IMR-90 (cell line): ENCODE data around the gene HSPB1. TPM values are rescaled to one million over a fixed set of nuclear protein-coding genes. Genes with fewer than 3 reads are reported as not detected.

Source experiments
- ATAC-seq: fragments of 200-7000 bp; cut with Tn5 transposase; 2 replicates; pipeline ENCODE4 v1.9.1; 2020; ENCODE audit warnings: low read depth, mild to moderate bottlenecking, moderate library complexity
- BruUV-seq: library from RNA; stranded (reverse); fragments of 400-500 nt; replicated peaks from 2 replicates; lab custom pipeline; 2021; lab: Mats Ljungman, UMichigan
- CTCF ChIA-PET: fragments of 300-600 bp; formaldehyde crosslinking; extraction: SDS; loops from one replicate; lab custom pipeline; 2021; ENCODE audit warnings: antibody characterized with exemption; lab: Yijun Ruan, JAX
- POLR2A ChIA-PET: fragments of 300-600 bp; sonication (Branson Sonifier 250); formaldehyde crosslinking; loops from one replicate; lab custom pipeline; 2022; ENCODE audit warnings: antibody characterized with exemption; ENCODE audit not compliant: unreplicated experiment; lab: Charles Lee
- DNase-seq: peaks from one replicate; pipeline ENCODE4 v3.0.0; 2013
- H2AFZ ChIP-seq: replicated peaks from 2 replicates; pipeline ENCODE3; 2013; ENCODE audit warnings: low read length, mild to moderate bottlenecking; ENCODE audit not compliant: poor library complexity
- H2AK5ac ChIP-seq: 2 replicates; pipeline ENCODE4 v1.6.1; 2013; ENCODE audit warnings: low read depth, low read length, inconsistent platforms
- H2AK9ac ChIP-seq: replicated peaks from 2 replicates; pipeline ENCODE3; 2013; ENCODE audit warnings: mild to moderate bottlenecking, low read depth, low read length, moderate library complexity; ENCODE audit not compliant: poor library complexity
- H2BK120ac ChIP-seq: 2 replicates; pipeline ENCODE4 v1.6.1; 2013; ENCODE audit warnings: low read depth, low read length, inconsistent platforms
- H2BK15ac ChIP-seq: 3 replicates; pipeline ENCODE4 v1.6.1; 2013; ENCODE audit warnings: low read depth, low read length, inconsistent platforms
- H2BK20ac ChIP-seq: 2 replicates; pipeline ENCODE4 v1.6.1; 2013; ENCODE audit warnings: low read depth, mild to moderate bottlenecking, inconsistent platforms, low read length, moderate library complexity
- H2BK5ac ChIP-seq: 2 replicates; pipeline ENCODE4 v1.6.1; 2013; ENCODE audit warnings: mild to moderate bottlenecking, low read depth, low read length, inconsistent platforms; ENCODE audit not compliant: poor library complexity, severe bottlenecking
- H3K14ac ChIP-seq: replicated peaks from 2 replicates; pipeline ENCODE4 v1.6.1; 2013; ENCODE audit warnings: low read depth, low read length, inconsistent platforms
- H3K18ac ChIP-seq: 2 replicates; pipeline ENCODE4 v1.6.1; 2013; ENCODE audit warnings: low read depth, low read length, control low read depth
- H3K23ac ChIP-seq: 2 replicates; pipeline ENCODE4 v1.6.1; 2013; ENCODE audit warnings: low read depth, low read length, inconsistent platforms
- H3K27ac ChIP-seq: 2 replicates; pipeline ENCODE4 v1.5.1; 2013; ENCODE audit warnings: mild to moderate bottlenecking, control low read depth, low read length; ENCODE audit not compliant: insufficient read depth
- H3K27me3 ChIP-seq: 2 replicates; pipeline ENCODE4 v1.6.1; 2013; ENCODE audit warnings: low read length; ENCODE audit not compliant: control insufficient read depth, insufficient read depth
- H3K36me3 ChIP-seq: 2 replicates; pipeline ENCODE4 v1.6.1; 2013; ENCODE audit warnings: low read length, mixed read lengths; ENCODE audit not compliant: control insufficient read depth, insufficient read depth
- H3K4ac ChIP-seq: 2 replicates; pipeline ENCODE4 v1.6.1; 2013; ENCODE audit warnings: low read depth, low read length, inconsistent platforms
- H3K4me1 ChIP-seq: 2 replicates; pipeline ENCODE4 v1.6.1; 2013; ENCODE audit warnings: low read length, mixed read lengths; ENCODE audit not compliant: control insufficient read depth, insufficient read depth
- H3K4me2 ChIP-seq: 2 replicates; pipeline ENCODE4 v1.6.1; 2013; ENCODE audit warnings: low read depth, mild to moderate bottlenecking, control low read depth, low read length, moderate library complexity
- H3K4me3 ChIP-seq: 2 replicates; pipeline ENCODE4 v1.5.1; 2013; ENCODE audit warnings: low read depth, mild to moderate bottlenecking, control low read depth, low read length, moderate library complexity; ENCODE audit not compliant: insufficient read depth
- H3K56ac ChIP-seq: 2 replicates; pipeline ENCODE4 v1.6.1; 2013; ENCODE audit warnings: low read length, inconsistent platforms; ENCODE audit not compliant: insufficient read depth; ENCODE audit errors: extremely low read depth
- H3K79me1 ChIP-seq, 2 experiments: 2 replicates each; pipeline ENCODE4 v1.6.1; 2013; ENCODE audit warnings: low read length in 2 of 2, inconsistent platforms in 1 of 2, low read depth in 1 of 2
- H3K9ac ChIP-seq: 2 replicates; pipeline ENCODE4 v1.6.1; 2013; ENCODE audit warnings: low read depth, low read length, control low read depth
- H3K9me1 ChIP-seq: 2 replicates; pipeline ENCODE4 v1.6.1; 2013; ENCODE audit warnings: low read length, inconsistent platforms; ENCODE audit not compliant: insufficient read depth
- H3K9me3 ChIP-seq: 2 replicates; pipeline ENCODE4 v1.6.1; 2013; ENCODE audit warnings: low read length; ENCODE audit not compliant: control insufficient read depth, insufficient read depth
- H4K20me1 ChIP-seq: 2 replicates; pipeline ENCODE4 v1.6.1; 2013; ENCODE audit warnings: low read length, inconsistent platforms; ENCODE audit not compliant: insufficient read depth
- H4K5ac ChIP-seq: 2 replicates; pipeline ENCODE4 v1.6.1; 2013; ENCODE audit warnings: mild to moderate bottlenecking, low read depth, low read length, control low read depth
- H4K8ac ChIP-seq, 2 experiments: 2 replicates each; pipeline ENCODE4 v1.6.1; 2013; ENCODE audit warnings: low read depth in 2 of 2, low read length in 2 of 2, control low read depth in 1 of 2, inconsistent platforms in 1 of 2
- H4K91ac ChIP-seq: 2 replicates; pipeline ENCODE4 v1.6.1; 2013; ENCODE audit warnings: low read depth, low read length, inconsistent platforms; ENCODE audit not compliant: insufficient read depth
- BHLHE40 ChIP-seq: fragments of 150-350 bp; IDR thresholded peaks from 2 replicates; pipeline ENCODE4 v1.6.1; 2016; ENCODE audit warnings: mild to moderate bottlenecking, low read depth, low read length
- CEBPB ChIP-seq: IDR thresholded peaks from 2 replicates; pipeline ENCODE4 v1.6.1; 2012; ENCODE audit warnings: low read depth, low read length, improper control_type of control experiment
- CHD1 ChIP-seq: IDR thresholded peaks from 2 replicates; pipeline ENCODE4 v1.6.1; 2012; ENCODE audit warnings: low read depth, low read length, improper control_type of control experiment
- CTCF ChIP-seq: conservative IDR thresholded peaks from 2 replicates; pipeline ENCODE4 v1.5.1; 2012; ENCODE audit warnings: mild to moderate bottlenecking, low read depth, low read length, improper control_type of control experiment
- ELK1 ChIP-seq: fragments of 150-350 bp; IDR thresholded peaks from 2 replicates; pipeline ENCODE4 v1.6.1; 2016; ENCODE audit warnings: low read depth, mild to moderate bottlenecking, low read length, moderate library complexity, borderline replicate concordance
- FOS ChIP-seq: fragments of 150-350 bp; IDR thresholded peaks from 2 replicates; pipeline ENCODE4 v1.6.1; 2016; ENCODE audit warnings: low read depth, low read length
- MAFK ChIP-seq: IDR thresholded peaks from 2 replicates; pipeline ENCODE4 v1.6.1; 2012; ENCODE audit warnings: low read depth, low read length, improper control_type of control experiment
- MAZ ChIP-seq: IDR thresholded peaks from 2 replicates; pipeline ENCODE4 v1.6.1; 2012; ENCODE audit warnings: low read depth, mild to moderate bottlenecking, low read length, improper control_type of control experiment, moderate library complexity, borderline replicate concordance
- MXI1 ChIP-seq: IDR thresholded peaks from 2 replicates; pipeline ENCODE4 v1.6.1; 2012; ENCODE audit warnings: low read depth, mild to moderate bottlenecking, low read length, moderate library complexity, borderline replicate concordance
- NFE2L2 ChIP-seq: fragments of 150-350 bp; IDR thresholded peaks from 2 replicates; pipeline ENCODE4 v1.6.1; 2016; ENCODE audit warnings: low read depth, mild to moderate bottlenecking, low read length
- POLR2A ChIP-seq: IDR thresholded peaks from 2 replicates; pipeline ENCODE4 v1.6.1; 2012; ENCODE audit warnings: mild to moderate bottlenecking, low read depth, low read length
- RAD21 ChIP-seq: IDR thresholded peaks from 2 replicates; pipeline ENCODE4 v1.6.1; 2012; ENCODE audit warnings: low read length, improper control_type of control experiment
- RCOR1 ChIP-seq: IDR thresholded peaks from 2 replicates; pipeline ENCODE4 v1.6.1; 2012; ENCODE audit warnings: mild to moderate bottlenecking, low read length, improper control_type of control experiment; ENCODE audit not compliant: insufficient replicate concordance
- RFX5 ChIP-seq: IDR thresholded peaks from 2 replicates; pipeline ENCODE4 v1.8.0; 2012; ENCODE audit warnings: low read depth, mild to moderate bottlenecking, low read length, moderate library complexity
- SMC3 ChIP-seq: fragments of 150-350 bp; IDR thresholded peaks from 2 replicates; pipeline ENCODE4 v1.6.1; 2016; ENCODE audit warnings: low read depth, mild to moderate bottlenecking, antibody characterized with exemption, low read length, moderate library complexity
- USF2 ChIP-seq: fragments of 150-350 bp; IDR thresholded peaks from 2 replicates; pipeline ENCODE4 v1.6.1; 2017; ENCODE audit warnings: mild to moderate bottlenecking, antibody characterized with exemption, low read length, low read depth
- WGBS, 2 experiments: methylation state at CpG; one replicate each; pipeline versions ENCODE4 v1.1.5 to v1.1.7; 2013; ENCODE audit warnings: missing lambda C conversion rate in 2 of 2; ENCODE audit not compliant: insufficient read length in 1 of 2; ENCODE audit errors: extremely low coverage in 2 of 2; 5-methylcytosine and 5-hydroxymethylcytosine counted together
- dilution Hi-C: fragments of 300-500 bp; cut with HindIII; formaldehyde crosslinking; loops from one replicate; pipeline ENCODE4 v1.14.3; 2018; ENCODE audit warnings: low sequenced_read_pairs; ENCODE audit not compliant: unreplicated experiment
- in situ Hi-C: fragments of 300-500 bp; cut with MboI; formaldehyde crosslinking; loops from 3 replicates; pipeline ENCODE4 v1.14.3; 2019; ENCODE audit warnings: low sequenced_read_pairs, inconsistent platforms, mixed read lengths
- intact Hi-C: fragments of 100-400 bp; cut with micrococcal nuclease; formaldehyde crosslinking; loops from 2 replicates; pipeline ENCODE4 v1.10.0; 2022
- polyA plus RNA-seq, 3 experiments: library from polyadenylated mRNA; depleted of rRNA; stranded (reverse); fragments of >200 nt; gene quantifications; 2 replicates each; pipeline ENCODE4 v1.2.3, GENCODE V29; 2012; ENCODE audit warnings: low replicate concordance in 1 of 3
- total RNA-seq: library from RNA; depleted of rRNA; stranded (reverse); fragments of >200 nt; gene quantifications from 2 replicates; pipeline ENCODE4 v1.2.3, GENCODE V29; 2012

The HSPB1 gene
- total and polyA plus RNA-seq, 2 of the 4 experiments (the other 2 are of a cell fraction) = 33.2 to 1,363 TPM

- no peaks in the 10 kb centered on the region for H3K79me1 ChIP-seq
- no peaks in the 10 kb centered on the region for H3K4me1 ChIP-seq
- ChIA-PET CTCF (interaction anchor here (0.6 to 1.6 kb wide), 3 partner anchors 23 to 46 kb away, joined by 5 to 7 read pairs (median 6); no protein-coding TSS in a partner anchor), POLR2A (no interaction called here)
- H4K8ac ChIP-seq = no peak overlapping the region
- H3K23ac ChIP-seq = no peak overlapping the region
- no peak overlapping the region for H3K9ac ChIP-seq
- no peak overlapping the region for H2BK20ac ChIP-seq
- H3K4ac ChIP-seq = no peak overlapping the region
- H3K4me3 ChIP-seq = no peak overlapping the region
- H2AK5ac ChIP-seq = no peak overlapping the region
- BruUV-seq = no TSS peak
- in situ Hi-C loops (no loop called here), intact Hi-C loops (loop anchor here (2.0 kb wide), 1 partner anchor 52 kb away; no protein-coding TSS in a partner anchor), dilution Hi-C loops (no loop called here)
- DNase-seq = no peak
- no peaks in the 10 kb centered on the region for H3K9me3 ChIP-seq
- no peak overlapping the region for H2BK5ac ChIP-seq
- H3K18ac ChIP-seq = no peak overlapping the region
- H3K56ac ChIP-seq = no peak overlapping the region
- H3K9me1 ChIP-seq = no peaks in the 10 kb centered on the region
- H3K14ac ChIP-seq = no peak overlapping the region
- H3K4me2 ChIP-seq = peak overlapping the region; percentile 35; the same call in 1 of the 2 replicates
- H4K5ac ChIP-seq = no peak overlapping the region
- no CpG with 5 or more reads among the region's 5 CpGs for WGBS, 2 experiments
- no peak for ATAC-seq
- no peak overlapping the region for H2AFZ ChIP-seq
- no peak overlapping the region for H2AK9ac ChIP-seq
- H3K27ac ChIP-seq = no peak overlapping the region
- H3K27me3 ChIP-seq = peaks cover 55% of the 10 kb centered on the region
- H3K36me3 ChIP-seq = no peaks in the 10 kb centered on the region
- no peaks in the 10 kb centered on the region; the same call in 1 of the 2 replicates for H4K20me1 ChIP-seq
- H4K91ac ChIP-seq = no peak overlapping the region
- no peak overlapping the region for H2BK120ac ChIP-seq
- TF ChIP-seq CEBPB (no peak), NFE2L2 (no peak), RFX5 (no peak), RAD21 (no peak), CHD1 (no peak), MAFK (no peak), SMC3 (no peak), FOS (no peak), MXI1 (no peak), POLR2A (no peak), USF2 (no peak), BHLHE40 (no peak), ELK1 (no peak), CTCF (no peak), RCOR1 (no peak), MAZ (no peak)
- H2BK15ac ChIP-seq = no peak overlapping the region
Observed at GRCh38 chr7:76268376-76268775, 34.1 kb upstream of the HSPB1 start.
